ENCODE data around the gene SIRT3.
A peak's percentile ranks its signal among the peaks of the same experiment; 100 is the strongest.
"Not testable (repeated sequence)": the region's sequence is repeated elsewhere in the genome, so short reads cannot be mapped to it uniquely, and the experiment has no call there.

The SIRT3 gene

GRCh38 chr11:240315-240714 lies 4.2 kb upstream of the SIRT3 start:
- no peaks in the 10 kb centered on the region for H3K9me3 ChIP-seq (ENCODE audit: control insufficient read depth, insufficient read depth, low read length)
- peaks cover 3% of the 10 kb centered on the region; the same call in 1 of the 2 replicates for H3K4me1 ChIP-seq (ENCODE audit: insufficient read depth, low read length)
- H3K9ac ChIP-seq (ENCODE audit: low read depth, low read length): no peak overlapping the region
- H3K36me3 ChIP-seq (ENCODE audit: insufficient read depth, low read length): peaks cover 11% of the 10 kb centered on the region

GRCh38 chr11:238346-238745 lies 2.2 kb upstream of the SIRT3 start:
- not testable (repeated sequence) for H3K9ac ChIP-seq (ENCODE audit: low read depth, low read length); H3K4me1 ChIP-seq (ENCODE audit: insufficient read depth, low read length); H3K36me3 ChIP-seq (ENCODE audit: insufficient read depth, low read length); H3K9me3 ChIP-seq (ENCODE audit: control insufficient read depth, insufficient read depth, low read length)

- Histone ChIP-seq H3K9ac (ENCODE audit: low read depth, low read length) (peak within 1 kb of the TSS; percentile 100), H3K36me3 (ENCODE audit: insufficient read depth, low read length) (peaks cover 4% of the 10 kb centered on the region; the same call in 1 of the 2 replicates), H3K9me3 (ENCODE audit: control insufficient read depth, insufficient read depth, low read length) (no peaks in the 10 kb centered on the region), H3K4me1 (ENCODE audit: insufficient read depth, low read length) (peaks cover 3% of the 10 kb centered on the region; the same call in 1 of the 2 replicates)
Measured at GRCh38 chr11:236774-237767, 929 bp upstream of the SIRT3 start, which contains the start of gene PSMD13. TSS of gene PSMD13 (plus strand) at chr11:236976. CDS start at chr11:237050, 74 bp downstream.

- Histone ChIP-seq H3K4me1 (ENCODE audit: insufficient read depth, low read length) (peaks cover 3% of the 10 kb centered on the region; the same call in 1 of the 2 replicates), H3K9ac (ENCODE audit: low read depth, low read length) (peak overlapping the region; percentile 94), H3K36me3 (ENCODE audit: insufficient read depth, low read length) (peaks cover 4% of the 10 kb centered on the region; the same call in 1 of the 2 replicates), H3K9me3 (ENCODE audit: control insufficient read depth, insufficient read depth, low read length) (no peaks in the 10 kb centered on the region)
Measured at GRCh38 chr11:235609-235996, 539 bp downstream of the SIRT3 start.

DNA sequence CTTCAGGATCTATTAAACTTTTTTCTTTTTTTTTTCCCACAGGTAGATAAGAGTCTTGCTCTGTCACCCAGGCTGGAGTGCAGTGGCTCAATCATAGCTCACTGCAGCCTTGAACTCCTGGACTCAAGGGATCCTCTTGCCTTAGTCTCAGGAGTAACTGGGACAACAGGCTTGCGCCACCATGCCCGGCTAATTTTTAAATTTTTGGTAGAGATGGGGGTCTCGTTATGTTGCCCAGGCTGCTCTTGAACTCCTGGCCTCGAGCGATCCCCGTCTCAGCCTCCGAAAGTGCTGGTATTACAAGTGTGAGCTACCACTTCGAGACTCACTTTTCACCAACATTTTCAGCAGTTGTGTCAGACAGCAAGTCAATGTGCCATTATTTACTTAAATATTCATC lies 962 bp downstream of the SIRT3 start:
- Histone ChIP-seq H3K4me1 (ENCODE audit: insufficient read depth, low read length) (peaks cover 3% of the 10 kb centered on the region; the same call in 1 of the 2 replicates), H3K9ac (ENCODE audit: low read depth, low read length) (peak overlapping the region; percentile 94; the same call in 1 of the 2 replicates), H3K9me3 (ENCODE audit: control insufficient read depth, insufficient read depth, low read length) (no peaks in the 10 kb centered on the region), H3K36me3 (ENCODE audit: insufficient read depth, low read length) (peaks cover 4% of the 10 kb centered on the region; the same call in 1 of the 2 replicates)

DNA sequence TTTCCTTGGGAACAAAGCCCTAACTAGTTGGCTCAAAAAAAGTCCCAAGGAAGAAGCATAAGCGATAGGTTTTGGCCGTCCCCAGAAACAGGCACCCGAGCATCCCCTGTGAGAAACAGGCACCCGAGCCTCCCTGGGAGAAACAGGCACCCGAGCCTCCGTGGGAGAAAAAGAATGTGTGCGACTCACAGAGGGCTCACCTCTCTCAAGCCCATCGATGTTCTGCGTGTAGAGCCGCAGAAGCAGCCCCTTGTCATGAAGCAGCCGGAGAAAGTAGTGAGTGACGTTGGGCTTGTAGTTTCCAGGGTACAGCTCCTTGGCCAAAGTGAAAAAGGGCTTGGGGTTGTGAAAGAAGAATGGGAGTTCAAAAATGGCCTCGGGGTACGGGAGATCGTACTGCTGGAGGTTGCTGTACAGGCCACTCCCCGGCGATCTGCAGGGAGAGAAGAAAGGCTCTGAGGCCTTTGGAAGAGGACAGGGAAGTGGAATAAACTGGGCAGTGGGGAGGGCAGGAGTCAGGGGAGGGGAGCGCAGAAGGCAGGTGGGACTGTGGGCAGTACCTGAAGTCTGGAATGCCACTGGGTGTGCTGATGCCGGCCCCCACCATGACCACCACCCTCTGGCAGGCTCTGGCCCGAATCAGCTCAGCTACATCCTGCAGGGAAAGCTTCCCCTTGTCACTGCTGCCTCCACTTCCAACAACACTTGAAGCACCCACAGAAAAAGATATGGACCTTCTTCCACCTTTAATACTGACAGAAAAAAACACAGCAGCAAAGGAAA lies 3.2 kb downstream of the SIRT3 start:
- H3K9me3 ChIP-seq (ENCODE audit: control insufficient read depth, insufficient read depth, low read length): no peaks in the 10 kb centered on the region
- no peak overlapping the region for H3K9ac ChIP-seq (ENCODE audit: low read depth, low read length)
- H3K4me1 ChIP-seq (ENCODE audit: insufficient read depth, low read length): peaks cover under 1% of the 10 kb centered on the region; the same call in 1 of the 2 replicates
- no peaks in the 10 kb centered on the region for H3K36me3 ChIP-seq (ENCODE audit: insufficient read depth, low read length)

- H3K9ac ChIP-seq (ENCODE audit: low read depth, low read length): no peak overlapping the region
- H3K36me3 ChIP-seq (ENCODE audit: insufficient read depth, low read length): no peaks in the 10 kb centered on the region
- H3K9me3 ChIP-seq (ENCODE audit: control insufficient read depth, insufficient read depth, low read length): no peaks in the 10 kb centered on the region
- no peaks in the 10 kb centered on the region for H3K4me1 ChIP-seq (ENCODE audit: insufficient read depth, low read length)
Measured at GRCh38 chr11:230431-230830, 5.7 kb downstream of the SIRT3 start.

- no peaks in the 10 kb centered on the region for H3K9me3 ChIP-seq (ENCODE audit: control insufficient read depth, insufficient read depth, low read length)
- H3K4me1 ChIP-seq (ENCODE audit: insufficient read depth, low read length): no peaks in the 10 kb centered on the region
- no peaks in the 10 kb centered on the region for H3K36me3 ChIP-seq (ENCODE audit: insufficient read depth, low read length)
- no peak overlapping the region for H3K9ac ChIP-seq (ENCODE audit: low read depth, low read length)
Measured at GRCh38 chr11:227824-228379, 8.2 kb downstream of the SIRT3 start.

DNA sequence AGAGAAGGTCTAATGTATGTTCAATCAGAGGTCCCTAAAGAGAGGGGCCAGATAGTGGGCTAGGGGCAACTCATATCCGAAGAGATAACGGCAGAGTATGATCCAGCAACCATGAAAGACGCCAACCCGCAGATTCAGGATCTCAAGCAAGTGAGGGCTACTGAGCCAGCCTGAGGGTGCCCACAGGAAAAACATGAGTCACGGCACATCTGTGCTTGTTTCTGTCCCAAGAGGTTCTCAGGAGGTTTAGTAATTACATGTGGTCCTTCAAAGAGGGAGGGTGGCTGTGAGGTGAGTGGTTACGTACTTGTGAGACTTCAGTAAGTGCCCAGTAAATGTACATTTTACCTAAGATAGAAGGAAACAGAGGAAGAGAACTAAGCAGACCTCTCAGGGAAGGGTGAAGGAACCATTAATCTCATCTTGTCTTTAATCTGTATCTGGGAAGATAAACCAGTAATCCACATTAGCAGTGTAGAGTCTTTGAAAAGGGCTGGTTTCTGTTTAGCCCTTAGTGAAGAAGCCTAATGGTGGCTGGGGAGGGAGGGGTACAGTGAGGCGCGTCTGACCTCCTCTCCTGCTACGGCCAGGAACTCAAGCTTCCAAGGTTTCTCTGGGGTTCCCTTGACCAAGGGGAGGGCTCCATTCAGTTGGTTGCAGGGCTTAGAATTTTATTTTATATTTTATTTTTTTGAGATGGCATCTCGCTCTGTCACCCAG lies 10.2 kb downstream of the SIRT3 start:
- no peak overlapping the region for H3K9ac ChIP-seq (ENCODE audit: low read depth, low read length)
- H3K36me3 ChIP-seq (ENCODE audit: insufficient read depth, low read length): no peaks in the 10 kb centered on the region
- no peaks in the 10 kb centered on the region for H3K4me1 ChIP-seq (ENCODE audit: insufficient read depth, low read length)
- no peaks in the 10 kb centered on the region for H3K9me3 ChIP-seq (ENCODE audit: control insufficient read depth, insufficient read depth, low read length)

GRCh38 chr11:224424-224823 lies 11.7 kb downstream of the SIRT3 start:
- H3K9ac ChIP-seq (ENCODE audit: low read depth, low read length): no peak overlapping the region

GRCh38 chr11:223884-224283 lies 12.3 kb downstream of the SIRT3 start:
- no peaks in the 10 kb centered on the region for H3K36me3 ChIP-seq (ENCODE audit: insufficient read depth, low read length)
- no peaks in the 10 kb centered on the region for H3K9me3 ChIP-seq (ENCODE audit: control insufficient read depth, insufficient read depth, low read length)
- H3K9ac ChIP-seq (ENCODE audit: low read depth, low read length): no peak overlapping the region
- H3K4me1 ChIP-seq (ENCODE audit: insufficient read depth, low read length): no peaks in the 10 kb centered on the region

More at GRCh38 chr11:224424-224823, 11.7 kb downstream of the SIRT3 start:
- Histone ChIP-seq H3K36me3 (ENCODE audit: insufficient read depth, low read length) (no peaks in the 10 kb centered on the region), H3K9me3 (ENCODE audit: control insufficient read depth, insufficient read depth, low read length) (no peaks in the 10 kb centered on the region), H3K4me1 (ENCODE audit: insufficient read depth, low read length) (no peaks in the 10 kb centered on the region)

DNA sequence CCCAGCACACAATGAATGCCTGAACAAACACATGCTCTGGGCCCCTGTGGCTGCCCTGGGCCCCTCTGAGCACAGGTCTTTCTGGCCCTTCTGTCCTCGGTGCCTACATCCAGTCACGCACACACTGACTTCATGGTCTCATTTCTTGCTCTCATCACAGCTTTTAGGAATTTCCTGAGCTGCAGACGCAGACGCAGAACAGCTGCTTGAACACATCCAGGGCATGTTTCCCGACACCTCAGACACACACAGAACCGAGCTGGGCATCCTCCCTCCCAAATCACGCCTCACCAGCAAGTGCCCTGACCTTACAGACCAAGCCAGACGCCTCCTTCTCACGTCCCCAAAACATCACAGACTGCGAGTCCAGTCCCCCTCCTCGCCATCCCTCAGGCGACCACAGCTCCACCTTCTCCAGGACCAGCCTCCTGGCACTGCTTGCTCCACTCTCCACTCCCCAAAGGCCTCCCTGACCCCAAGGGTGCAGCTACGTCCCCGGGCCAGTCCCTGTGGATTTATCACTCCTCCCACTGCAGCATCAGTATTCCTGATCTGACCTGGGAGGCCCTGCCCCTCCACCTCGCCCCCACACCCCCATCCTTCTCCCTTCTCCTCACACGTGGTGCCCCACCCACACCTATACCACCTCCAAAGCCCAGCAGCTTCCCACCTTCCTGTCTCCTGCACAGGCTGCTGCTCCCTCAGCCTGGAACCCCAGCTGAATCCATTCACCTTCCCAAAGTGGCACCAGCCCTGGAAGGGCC lies 12.9 kb downstream of the SIRT3 start:
- Histone ChIP-seq H3K9me3 (ENCODE audit: control insufficient read depth, insufficient read depth, low read length) (no peaks in the 10 kb centered on the region), H3K36me3 (ENCODE audit: insufficient read depth, low read length) (no peaks in the 10 kb centered on the region), H3K4me1 (ENCODE audit: insufficient read depth, low read length) (no peaks in the 10 kb centered on the region), H3K9ac (ENCODE audit: low read depth, low read length) (no peak overlapping the region)

Measured in ES-I3 (cell line).